AG08395 (cell line): ENCODE results near the gene MYO16.
"Not testable (repeated sequence)": the region's sequence is repeated elsewhere in the genome, so short reads cannot be mapped to it uniquely, and the experiment has no call there.

Source experiments
- DNase-seq: peaks from one replicate; pipeline ENCODE4 v3.0.0; 2012; ENCODE audit warnings: mixed read lengths, low spot score

The MYO16 gene

GRCh38 chr13:108742701-108743451 lies 113.5 kb downstream of the MYO16 start:
- DNase-seq, result no peak

GRCh38 chr13:108743522-108743921 lies 114.1 kb downstream of the MYO16 start:
- DNase-seq, result no peak

DNA sequence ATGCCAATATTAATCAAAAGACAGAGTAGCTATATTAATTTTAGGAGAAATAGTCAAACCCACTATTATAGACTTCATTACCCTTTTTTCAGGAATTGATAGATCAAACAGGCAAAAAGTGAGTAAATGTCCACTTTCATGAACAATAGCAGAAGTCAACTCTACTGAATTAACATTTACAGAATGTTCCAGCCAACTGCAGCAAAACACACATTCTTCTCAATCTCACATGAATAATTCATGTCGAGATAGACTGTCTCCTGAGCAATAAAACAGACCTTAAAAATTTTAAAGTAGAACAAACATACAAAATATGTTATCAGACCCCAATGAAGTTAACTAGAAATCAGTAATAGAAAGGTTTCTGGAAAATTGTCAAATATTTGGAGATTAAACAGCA lies 118.4 kb downstream of the MYO16 start:
- no peak for DNase-seq

GRCh38 chr13:108752276-108752675 lies 122.9 kb downstream of the MYO16 start:
- no peak for DNase-seq

DNA sequence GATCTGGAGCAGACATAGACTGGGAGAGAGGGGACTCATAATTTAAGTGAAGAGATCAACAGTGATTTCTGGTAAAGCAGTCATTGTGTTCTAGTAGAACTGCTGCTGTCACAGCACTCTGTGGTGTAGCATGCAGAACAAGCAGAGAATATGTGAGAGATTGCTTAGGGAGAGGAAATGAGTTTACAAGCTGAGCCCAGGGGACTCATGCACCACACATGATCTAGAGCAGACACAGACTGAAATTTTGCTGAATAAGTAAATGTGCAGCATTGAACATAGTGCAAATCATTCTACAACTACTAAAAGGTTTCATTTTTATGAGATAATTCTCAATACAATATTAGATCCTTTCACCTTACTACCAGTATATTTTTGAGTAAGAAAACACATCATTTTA lies 125.7 kb downstream of the MYO16 start:
- no peak for DNase-seq

DNA sequence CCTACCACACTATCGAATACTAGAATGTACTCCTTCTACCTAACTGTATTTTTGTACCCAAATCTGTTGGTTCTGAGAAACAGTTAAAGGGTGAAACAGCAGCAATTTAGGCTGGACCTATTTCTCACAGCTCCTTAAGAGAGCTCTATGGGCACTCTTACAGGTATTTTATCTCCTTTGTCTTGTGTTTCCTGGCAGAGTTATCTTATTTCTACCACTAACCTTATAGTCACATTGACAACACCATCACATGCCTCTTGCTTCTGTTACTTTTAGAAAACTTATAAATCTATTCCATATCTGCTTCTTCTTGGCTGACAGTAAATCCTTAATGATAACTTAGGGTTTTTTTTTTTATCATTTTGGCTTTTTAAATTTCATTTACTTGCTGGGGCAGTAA lies 130.7 kb downstream of the MYO16 start:
- DNase-seq, result no peak

DNA sequence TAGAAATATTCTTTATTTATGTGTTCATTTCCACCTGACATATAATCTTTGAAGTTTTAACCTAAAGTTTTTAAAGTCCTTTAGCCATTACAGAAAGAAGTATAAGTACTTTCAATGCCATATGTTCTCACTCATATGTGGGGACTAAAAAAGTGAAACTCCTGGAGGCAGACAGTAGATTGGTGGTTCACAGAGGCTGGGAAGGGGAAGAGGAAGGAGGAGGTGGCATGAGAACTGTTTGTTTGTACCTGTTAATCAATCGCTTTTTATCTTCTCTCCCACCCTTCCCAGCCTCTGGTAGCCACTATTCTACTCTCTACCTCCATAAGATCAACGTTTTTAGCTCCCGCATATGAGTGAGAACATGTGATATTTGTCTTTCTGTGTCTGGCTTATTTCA lies 131.1 kb downstream of the MYO16 start:
- no peak for DNase-seq

- DNase-seq, result no peak
Measured at GRCh38 chr13:108768035-108768434, 138.6 kb downstream of the MYO16 start.

- DNase-seq, result no peak
Measured at GRCh38 chr13:108769213-108770070, 140.0 kb downstream of the MYO16 start.

DNA sequence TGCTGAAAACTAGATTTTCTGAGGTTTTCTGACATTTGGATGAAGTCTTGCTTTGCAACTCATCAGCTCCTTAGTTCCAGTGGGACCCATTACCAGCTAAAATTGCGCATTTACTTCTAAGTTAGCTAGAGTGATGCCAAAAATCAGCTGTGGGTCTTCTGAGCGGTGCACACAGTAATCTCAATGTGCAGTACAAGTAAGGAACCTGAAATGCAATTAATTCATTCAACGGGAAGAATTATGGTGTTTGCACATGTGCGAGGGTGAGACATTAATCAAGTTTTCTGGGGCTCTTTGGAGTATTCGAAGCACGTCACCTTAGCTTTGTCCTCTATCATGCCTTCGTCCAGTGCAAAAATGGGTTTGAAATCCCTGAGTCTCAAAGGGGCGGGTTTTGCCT lies 146.2 kb downstream of the MYO16 start:
- DNase-seq, result no peak

GRCh38 chr13:108776650-108777049 lies 147.2 kb downstream of the MYO16 start:
- DNase-seq, result no peak

GRCh38 chr13:108777421-108778420 lies 148.3 kb downstream of the MYO16 start:
- no peak for DNase-seq

GRCh38 chr13:108779308-108779707 lies 149.9 kb downstream of the MYO16 start:
- no peak for DNase-seq

DNA sequence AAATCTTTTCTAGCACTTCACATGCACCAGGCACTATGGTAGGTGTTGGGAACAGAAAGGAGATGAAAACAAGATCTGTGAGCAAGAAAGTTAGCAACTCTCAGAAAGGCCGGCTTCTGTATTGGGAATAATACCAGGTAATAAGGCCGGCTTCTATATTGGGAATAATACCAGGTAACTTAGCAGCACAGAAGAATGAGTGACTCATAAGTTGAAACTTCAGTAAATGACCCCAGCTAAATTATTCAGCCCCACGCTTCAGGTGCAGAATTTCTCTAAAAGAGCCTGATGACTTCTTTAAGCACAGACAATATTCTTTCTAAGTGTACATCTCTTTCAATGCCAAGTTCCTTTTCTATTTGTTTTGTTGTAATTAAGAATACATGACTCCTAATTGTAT lies 151.3 kb downstream of the MYO16 start:
- no peak for DNase-seq

DNA sequence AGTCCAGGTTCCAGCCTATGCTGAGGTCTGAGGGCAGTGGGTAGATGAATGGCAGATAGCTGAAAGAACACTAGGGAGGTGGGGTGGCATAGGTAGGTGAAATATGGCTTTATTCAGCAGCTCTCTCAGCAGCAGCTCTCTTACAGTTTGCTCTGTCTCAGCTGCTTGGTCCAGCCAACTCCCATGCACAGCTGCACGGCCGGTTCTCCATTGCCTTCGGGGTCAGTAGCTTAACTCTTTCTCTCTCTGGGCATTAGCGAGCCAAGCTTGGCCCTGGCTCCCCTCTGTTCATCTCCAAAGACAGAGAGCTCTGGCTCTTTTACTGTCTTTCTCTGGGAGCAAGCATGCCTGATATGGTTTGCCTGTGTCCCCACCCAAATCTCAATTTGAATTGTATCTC lies 151.9 kb downstream of the MYO16 start:
- DNase-seq, result no peak

DNA sequence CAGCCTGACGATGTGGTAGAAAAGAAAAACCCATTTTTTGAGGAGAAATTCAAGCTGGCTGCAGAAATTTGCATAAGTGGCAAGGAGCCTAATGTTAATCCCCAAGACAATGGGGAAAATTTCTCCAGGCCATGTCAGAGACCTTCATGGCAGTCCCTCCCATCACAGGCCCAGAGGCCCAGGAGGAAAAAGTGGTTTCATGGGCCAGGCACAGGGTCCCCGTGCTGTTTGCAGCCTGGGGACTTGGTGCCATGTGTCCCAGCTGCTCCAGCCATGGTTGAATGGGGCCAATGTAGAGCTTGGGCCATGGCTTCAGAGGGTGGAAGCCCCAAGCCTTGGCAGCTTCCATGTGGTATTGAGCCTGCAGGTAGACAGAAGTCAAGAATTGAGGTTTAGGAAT lies 153.1 kb downstream of the MYO16 start:
- not testable (repeated sequence) for DNase-seq

DNA sequence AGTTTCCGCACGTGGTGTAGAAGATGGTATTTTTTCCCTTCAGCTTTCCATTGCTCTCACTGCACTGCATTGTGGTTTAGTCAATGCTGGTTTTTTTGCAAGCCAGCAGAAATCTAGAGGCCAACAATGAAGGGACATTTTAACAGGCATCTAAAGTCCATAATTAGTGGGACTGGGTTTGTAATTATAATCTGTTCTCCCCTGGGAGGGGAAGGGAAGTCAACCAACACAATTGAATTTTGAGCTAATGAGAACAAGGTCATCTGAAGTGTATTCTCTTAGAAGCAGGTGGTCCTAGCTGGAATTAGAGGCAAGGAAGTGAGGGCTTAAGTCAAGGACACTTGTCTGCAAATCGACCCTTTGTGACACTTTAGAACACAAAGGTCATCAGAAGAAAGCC lies 156.4 kb downstream of the MYO16 start:
- DNase-seq, result no peak

DNA sequence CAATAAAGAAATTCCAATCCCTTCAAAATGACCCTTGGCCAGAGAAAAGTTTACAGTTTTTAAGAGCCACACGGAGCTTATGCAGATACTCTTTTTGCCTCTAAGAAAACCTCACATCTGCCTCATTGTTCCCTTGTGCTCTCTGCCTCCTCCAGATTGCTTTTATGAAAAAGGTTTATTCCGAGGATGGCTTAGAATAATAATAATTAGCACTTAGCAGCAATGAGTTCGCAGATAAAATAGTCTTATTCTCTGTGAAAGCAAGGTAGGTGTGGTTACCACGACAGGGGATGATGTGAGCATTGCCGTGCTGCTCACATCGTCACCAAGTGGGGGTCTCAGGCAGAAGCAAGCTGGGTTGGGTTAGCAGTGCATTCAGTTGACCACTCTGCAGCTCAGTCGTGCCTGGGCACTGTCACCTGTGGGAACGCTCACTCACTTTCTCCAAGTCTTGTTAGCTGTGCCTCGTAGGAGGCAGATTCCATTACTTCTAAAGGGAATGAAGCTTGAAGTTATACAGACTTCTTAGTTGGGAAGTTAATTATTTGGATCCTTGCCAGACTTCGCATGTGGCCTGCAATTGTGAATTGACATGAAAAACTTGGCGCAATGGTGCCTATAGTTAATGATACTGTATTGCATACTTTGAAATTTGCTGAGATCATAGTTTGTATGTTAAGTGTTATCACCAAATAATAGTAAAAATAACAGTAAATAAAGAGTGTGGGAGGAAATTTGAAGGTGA lies 157.2 kb downstream of the MYO16 start:
- no peak for DNase-seq

DNA sequence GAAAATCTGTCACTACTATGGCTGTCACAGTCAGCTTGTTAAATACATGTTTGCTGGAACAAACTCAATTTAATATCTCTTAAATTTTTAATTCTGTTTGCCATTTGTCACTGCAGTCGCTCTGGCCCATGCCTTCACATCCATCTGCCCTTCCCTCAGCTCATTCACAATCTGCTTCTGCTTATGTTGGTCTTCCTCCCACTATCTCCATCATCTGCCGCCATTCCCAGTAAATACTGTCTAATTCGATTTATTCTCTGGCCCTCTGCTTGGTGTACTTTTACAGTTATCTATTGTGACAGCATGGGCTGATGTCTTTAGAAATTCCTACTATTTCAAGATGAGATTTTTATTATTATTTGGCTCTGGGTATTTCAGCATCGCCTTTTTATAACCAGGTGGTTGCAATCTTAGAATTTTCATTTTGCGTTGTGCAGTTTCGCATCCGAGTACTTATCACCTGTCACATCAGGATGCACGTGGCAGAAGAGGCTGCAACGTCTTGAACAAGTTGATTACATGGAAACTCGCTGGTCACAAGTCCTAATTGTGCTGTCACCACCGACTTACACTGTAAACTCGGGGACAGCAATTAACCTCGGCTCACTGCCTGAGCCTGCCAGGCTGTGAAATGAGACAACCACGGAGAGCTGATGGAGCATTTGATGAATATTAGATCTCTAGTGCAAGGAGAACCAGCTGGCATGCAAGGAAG lies 158.4 kb downstream of the MYO16 start:
- no peak for DNase-seq

GRCh38 chr13:108789476-108789875 lies 160.1 kb downstream of the MYO16 start:
- no peak for DNase-seq

GRCh38 chr13:108795841-108796240 lies 166.4 kb downstream of the MYO16 start:
- DNase-seq, result no peak
